Loucy (cell line): ENCODE measurements around the gene SH3PXD2A.
A peak's percentile ranks its signal among the peaks of the same experiment; 100 is the strongest.

Experiments used
- H2AFZ ChIP-seq: fragments of 200-600 bp; sonication (generic); 2 replicates; pipeline ENCODE4 v1.6.0; 2016; ENCODE audit warnings: antibody characterized with exemption, mild to moderate bottlenecking, low read length, moderate library complexity
- H3F3A ChIP-seq: fragments of 200-600 bp; 2 replicates; pipeline ENCODE4 v1.6.0; 2016; ENCODE audit warnings: antibody characterized with exemption, low read depth, mild to moderate bottlenecking
- H3K27me3 ChIP-seq: fragments of 200-600 bp; sonication (generic); 2 replicates; pipeline ENCODE4 v1.6.1; 2014; ENCODE audit warnings: low read length, mild to moderate bottlenecking; ENCODE audit not compliant: insufficient read depth, poor library complexity, severe bottlenecking
- H3K36me3 ChIP-seq: fragments of 200-600 bp; sonication (generic); 2 replicates; pipeline ENCODE4 v1.6.1; 2016; ENCODE audit warnings: low read length; ENCODE audit not compliant: insufficient read depth
- H3K4me1 ChIP-seq: fragments of 200-600 bp; sonication (generic); 2 replicates; pipeline ENCODE4 v1.5.1; 2014; ENCODE audit warnings: low read length, mild to moderate bottlenecking; ENCODE audit not compliant: insufficient read depth, poor library complexity, severe bottlenecking
- H3K4me2 ChIP-seq: fragments of 200-600 bp; sonication (generic); 2 replicates; pipeline ENCODE4 v1.6.0; 2014; ENCODE audit warnings: antibody characterized with exemption, low read length, low read depth, mild to moderate bottlenecking; ENCODE audit not compliant: poor library complexity, severe bottlenecking
- H3K4me3 ChIP-seq: fragments of 200-600 bp; sonication (generic); 2 replicates; pipeline ENCODE4 v1.5.1; 2014; ENCODE audit warnings: low read length, mild to moderate bottlenecking, mixed read lengths; ENCODE audit not compliant: poor library complexity, severe bottlenecking
- H3K79me2 ChIP-seq: fragments of 200-600 bp; sonication (generic); 2 replicates; pipeline ENCODE4 v1.6.1; 2014; ENCODE audit warnings: low read length; ENCODE audit not compliant: insufficient read depth
- H3K9ac ChIP-seq: fragments of 200-600 bp; sonication (generic); 2 replicates; pipeline ENCODE4 v1.6.0; 2014; ENCODE audit warnings: mild to moderate bottlenecking, low read depth, low read length, moderate library complexity; ENCODE audit not compliant: poor library complexity, severe bottlenecking
- H3K9me2 ChIP-seq: fragments of 200-600 bp; sonication (generic); replicated peaks from 2 replicates; pipeline ENCODE4 v1.6.1; 2016; ENCODE audit warnings: low read depth, low read length, mixed read lengths
- H3K9me3 ChIP-seq: fragments of 200-600 bp; sonication (generic); 2 replicates; pipeline ENCODE4 v1.6.1; 2014; ENCODE audit warnings: mild to moderate bottlenecking, antibody characterized with exemption, low read length, low read depth; ENCODE audit not compliant: insufficient read depth
- H4K20me1 ChIP-seq: fragments of 200-600 bp; sonication (generic); 2 replicates; pipeline ENCODE4 v1.6.0; 2014; ENCODE audit warnings: antibody characterized with exemption, low read length, mild to moderate bottlenecking; ENCODE audit not compliant: insufficient read depth, poor library complexity, severe bottlenecking
- CTCF ChIP-seq: fragments of 200-600 bp; sonication (generic); conservative IDR thresholded peaks from 2 replicates; pipeline ENCODE4 v1.5.1; 2014; ENCODE audit warnings: mild to moderate bottlenecking, antibody characterized with exemption, low read length
- EZH2phosphoT487 ChIP-seq: fragments of 200-600 bp; IDR thresholded peaks from 2 replicates; pipeline ENCODE4 v1.6.1; 2018; ENCODE audit warnings: antibody characterized with exemption, mild to moderate bottlenecking, moderate library complexity, borderline replicate concordance

SH3PXD2A gene

GRCh38 chr10:103599907-103600306 is 255.5 kb downstream of the SH3PXD2A start:
- TF ChIP-seq CTCF, result no peak
- no peak for TF ChIP-seq EZH2phosphoT487

GRCh38 chr10:103599211-103599610 is 256.2 kb downstream of the SH3PXD2A start:
- H3K79me2 ChIP-seq, result no peaks in the 10 kb centered on the region
- TF ChIP-seq EZH2phosphoT487 (no peak), CTCF (no peak)
- H3K9me2 ChIP-seq, result no peaks in the 10 kb centered on the region
- no peaks in the 10 kb centered on the region for H3K27me3 ChIP-seq
- no peak overlapping the region for H3K4me3 ChIP-seq
- H3K36me3 ChIP-seq, result no peaks in the 10 kb centered on the region
- H3K4me1 ChIP-seq, result no peaks in the 10 kb centered on the region
- H4K20me1 ChIP-seq, result no peaks in the 10 kb centered on the region
- H3F3A ChIP-seq, result no peaks in the 10 kb centered on the region
- no peaks in the 10 kb centered on the region for H3K9me3 ChIP-seq
- no peak overlapping the region for H3K9ac ChIP-seq
- no peak overlapping the region for H3K4me2 ChIP-seq
- no peak overlapping the region for H2AFZ ChIP-seq

More at GRCh38 chr10:103599907-103600306, 255.5 kb downstream of the SH3PXD2A start:
- H3K4me2 ChIP-seq, result no peak overlapping the region
- H4K20me1 ChIP-seq, result no peaks in the 10 kb centered on the region
- no peaks in the 10 kb centered on the region for H3K79me2 ChIP-seq
- H3K27me3 ChIP-seq, result no peaks in the 10 kb centered on the region
- no peaks in the 10 kb centered on the region for H3K36me3 ChIP-seq
- no peak overlapping the region for H3K4me3 ChIP-seq
- H3K9me3 ChIP-seq, result no peaks in the 10 kb centered on the region
- no peaks in the 10 kb centered on the region for H3F3A ChIP-seq
- no peak overlapping the region for H3K9ac ChIP-seq
- H3K9me2 ChIP-seq, result no peaks in the 10 kb centered on the region
- H2AFZ ChIP-seq, result no peak overlapping the region
- H3K4me1 ChIP-seq, result no peaks in the 10 kb centered on the region

DNA sequence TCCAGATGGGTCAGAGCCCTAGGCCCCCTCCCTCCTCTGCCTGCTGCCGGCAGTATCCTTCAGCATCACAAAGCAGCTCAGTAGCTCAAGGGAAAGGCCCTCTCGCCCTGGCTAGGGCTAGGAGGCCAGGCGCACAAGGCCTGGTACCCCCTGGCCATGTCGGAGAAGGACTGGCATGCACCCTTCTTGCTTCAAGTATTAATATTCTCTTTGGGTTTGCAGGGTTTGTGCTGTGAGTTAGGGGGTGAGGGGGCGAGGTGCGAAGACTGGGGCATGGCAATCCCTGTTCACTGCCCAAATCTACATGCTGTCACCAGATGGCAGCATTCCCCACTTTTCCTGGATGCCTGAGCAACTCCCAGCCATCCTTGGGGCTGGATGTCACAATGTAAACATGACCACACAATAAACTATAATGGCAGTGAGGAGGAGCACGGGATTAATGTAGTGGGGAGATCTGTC is 256.7 kb downstream of the SH3PXD2A start:
- Histone ChIP-seq H4K20me1 (no peaks in the 10 kb centered on the region), H3K79me2 (no peaks in the 10 kb centered on the region), H3K9me3 (no peaks in the 10 kb centered on the region), H3K9ac (no peak overlapping the region), H3K27me3 (no peaks in the 10 kb centered on the region), H2AFZ (no peak overlapping the region), H3K4me3 (no peak overlapping the region), H3K4me1 (no peaks in the 10 kb centered on the region), H3F3A (no peaks in the 10 kb centered on the region), H3K36me3 (no peaks in the 10 kb centered on the region), H3K4me2 (no peak overlapping the region), H3K9me2 (no peaks in the 10 kb centered on the region)
- TF ChIP-seq CTCF (peak; percentile 64), EZH2phosphoT487 (no peak)
